HG02588 (cell line): ENCODE results near the gene EXOSC7.

Experiments used
- ATAC-seq: cut with Tn5 transposase; IDR thresholded peaks from one replicate; pipeline ENCODE4 v1.9.1; 2021; ENCODE audit warnings: mild to moderate bottlenecking, moderate library complexity; ENCODE audit not compliant: unreplicated experiment

EXOSC7 gene

DNA sequence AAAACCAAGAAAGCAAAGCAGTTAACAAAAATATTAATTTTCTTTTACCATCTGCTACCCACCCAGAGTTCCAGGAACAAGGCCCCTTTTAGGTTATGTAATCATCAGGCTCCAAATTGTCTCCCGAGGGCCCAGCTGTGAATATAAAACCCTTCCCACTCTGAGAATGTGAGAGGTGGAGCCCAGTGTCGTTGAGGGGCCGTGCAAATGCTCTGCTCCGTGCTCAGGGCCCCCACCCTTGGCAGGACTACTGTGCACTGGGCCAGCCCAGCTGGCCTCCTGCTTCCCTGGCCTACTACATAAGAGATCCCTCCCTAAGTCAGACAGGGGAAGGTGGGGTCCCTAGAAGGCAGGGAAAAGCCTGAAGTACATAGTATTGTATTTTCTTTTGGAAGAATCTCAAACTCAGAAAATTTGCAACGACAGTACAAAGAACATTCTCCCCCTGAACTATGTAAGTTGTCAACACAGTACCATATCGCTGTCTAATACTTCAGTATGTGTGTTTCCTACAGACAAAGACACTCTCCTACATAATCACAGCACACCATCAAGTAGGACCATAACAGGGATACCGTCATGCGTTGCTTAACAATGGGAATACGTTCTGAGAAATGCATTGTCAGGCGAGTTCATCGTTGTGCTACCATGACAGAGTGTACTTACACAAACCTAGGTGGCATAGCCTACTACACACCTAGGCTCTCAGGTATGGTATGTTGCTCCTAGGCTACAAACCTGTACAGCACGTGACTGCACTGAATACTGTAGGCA is 45.7 kb downstream of the EXOSC7 start:
- ATAC-seq: no peak

DNA sequence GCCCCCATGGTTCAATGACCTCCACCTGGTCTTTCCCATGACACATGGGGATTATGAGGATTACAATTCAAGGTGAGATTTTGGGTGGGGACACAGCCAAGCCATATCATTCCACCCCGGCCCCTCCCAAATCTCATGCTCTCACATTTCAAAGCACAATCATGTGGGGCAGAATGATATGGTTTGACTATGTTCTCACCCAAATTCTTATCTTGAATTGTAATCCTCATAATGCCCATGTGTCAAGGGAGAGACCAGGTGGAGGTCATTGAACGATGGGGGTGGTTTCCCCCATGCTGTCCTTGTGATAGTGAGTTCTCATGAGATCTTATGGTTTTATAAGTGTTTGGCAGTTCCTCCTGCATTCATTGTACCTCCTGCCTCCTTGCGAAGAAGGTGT is 47.6 kb downstream of the EXOSC7 start:
- no peak for ATAC-seq

DNA sequence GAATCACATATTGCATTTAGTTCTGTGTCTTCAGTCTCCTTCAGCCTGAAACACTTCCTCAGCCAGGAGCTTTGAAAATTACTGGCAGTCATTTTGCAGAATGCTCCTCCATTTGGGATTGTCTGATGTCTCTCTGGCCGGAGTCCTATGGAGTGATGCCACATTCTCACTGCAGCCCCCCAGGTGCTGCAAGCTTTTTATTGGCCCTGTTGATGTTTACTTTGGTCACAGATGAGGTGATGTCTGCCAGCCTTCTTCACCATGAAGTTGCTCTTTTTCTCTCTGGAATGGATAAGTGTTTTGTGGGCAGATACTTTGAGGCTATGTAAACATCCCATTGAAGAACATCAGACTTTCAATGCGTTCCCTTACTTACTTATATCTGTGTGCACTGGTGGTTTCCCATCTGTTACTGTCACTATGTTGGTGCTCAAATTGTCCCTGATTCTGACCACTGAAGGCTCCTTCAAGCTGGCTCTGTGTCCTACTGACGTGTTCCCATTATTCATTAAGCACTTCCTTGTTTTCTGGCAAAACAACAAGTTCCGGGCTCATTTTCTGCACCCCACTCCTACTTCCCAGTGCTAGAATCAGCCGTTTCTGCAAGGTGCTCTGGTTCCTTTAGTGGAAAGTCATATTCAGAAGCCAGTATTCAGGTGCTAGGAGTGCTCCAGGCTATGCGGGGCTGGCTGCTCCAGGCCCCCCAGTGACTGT is 48.7 kb downstream of the EXOSC7 start:
- ATAC-seq: no peak

DNA sequence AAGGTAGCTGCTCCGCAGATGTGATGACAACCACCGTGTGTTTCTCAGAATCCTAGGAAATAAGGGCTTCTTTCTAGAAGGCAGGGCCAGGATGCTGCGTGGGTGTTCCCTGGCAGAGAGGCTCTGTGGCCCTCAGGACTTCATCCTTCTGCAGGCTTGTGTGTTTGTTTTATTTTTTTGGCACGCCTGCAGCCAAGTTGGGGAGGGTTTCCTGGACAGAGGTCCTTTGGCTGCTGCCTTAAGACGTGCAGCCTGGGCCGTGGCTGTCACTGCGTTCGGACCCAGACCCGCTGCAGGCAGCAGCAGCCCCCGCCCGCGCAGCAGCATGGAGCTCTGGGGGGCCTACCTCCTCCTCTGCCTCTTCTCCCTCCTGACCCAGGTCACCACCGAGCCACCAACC is 50.0 kb downstream of the EXOSC7 start, which contains the start of gene CLEC3B:
TSS of gene CLEC3B (plus strand) at position 266 of the 400 bp plus-strand sequence. CDS start at position 326, 60 bp downstream.
- ATAC-seq: no peak

DNA sequence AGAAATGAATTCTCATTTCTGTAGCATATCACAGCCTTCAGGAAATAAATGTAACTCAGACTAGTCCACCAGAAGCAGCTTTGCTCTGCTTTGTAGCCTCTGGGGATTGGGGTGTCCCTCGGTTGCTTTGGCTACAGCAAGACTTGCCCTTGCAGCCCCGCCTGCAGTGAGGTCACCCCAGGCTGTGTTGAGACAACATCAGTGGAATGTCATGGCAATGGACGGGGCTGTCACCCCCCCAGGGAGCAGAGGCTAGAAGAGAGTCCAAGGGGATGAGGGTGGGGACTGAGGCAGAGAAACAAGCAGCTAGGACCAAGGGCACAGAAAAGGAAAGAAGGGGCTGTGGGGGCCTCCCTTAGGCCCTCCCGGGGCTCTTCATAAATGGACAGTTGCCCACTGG is 50.9 kb downstream of the EXOSC7 start:
- no peak for ATAC-seq

DNA sequence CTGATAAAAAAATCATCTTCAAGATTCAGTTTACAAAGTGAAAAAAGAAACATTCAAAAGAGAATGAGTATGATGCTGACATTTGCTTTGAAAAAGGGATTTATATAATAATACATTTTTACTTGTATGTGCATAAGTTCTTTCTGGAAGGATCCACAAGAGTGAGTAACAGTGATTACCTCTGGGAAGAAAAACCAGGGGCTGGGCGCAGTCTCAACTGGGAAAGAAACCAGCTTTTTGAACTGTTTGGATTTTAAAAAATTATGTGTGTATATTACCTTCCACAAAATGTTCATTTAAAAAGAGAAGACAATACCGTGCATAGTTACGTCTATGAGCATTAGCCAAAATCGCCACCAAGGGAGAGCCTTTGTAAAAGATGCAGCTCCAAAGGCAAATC is 51.4 kb downstream of the EXOSC7 start:
- ATAC-seq: no peak

DNA sequence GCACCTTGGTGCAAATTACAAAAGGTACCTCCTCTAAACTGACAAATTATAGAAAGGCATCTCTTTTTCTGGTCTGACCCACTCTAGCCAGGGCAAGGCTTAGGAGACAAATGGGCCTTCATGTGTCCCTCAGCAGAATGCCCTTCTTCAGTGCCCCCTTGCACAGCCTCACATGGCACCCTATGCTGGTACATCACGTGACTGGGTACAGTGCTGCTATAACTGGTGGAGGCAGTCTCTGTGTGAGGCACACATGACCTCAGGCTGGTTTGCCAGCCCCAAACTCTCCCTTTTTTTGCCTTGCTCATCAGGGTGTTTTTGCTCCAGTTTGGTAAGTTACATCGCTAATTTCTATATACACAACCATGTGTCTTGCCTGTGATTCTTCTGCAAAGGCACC is 53.2 kb downstream of the EXOSC7 start:
- ATAC-seq: no peak

DNA sequence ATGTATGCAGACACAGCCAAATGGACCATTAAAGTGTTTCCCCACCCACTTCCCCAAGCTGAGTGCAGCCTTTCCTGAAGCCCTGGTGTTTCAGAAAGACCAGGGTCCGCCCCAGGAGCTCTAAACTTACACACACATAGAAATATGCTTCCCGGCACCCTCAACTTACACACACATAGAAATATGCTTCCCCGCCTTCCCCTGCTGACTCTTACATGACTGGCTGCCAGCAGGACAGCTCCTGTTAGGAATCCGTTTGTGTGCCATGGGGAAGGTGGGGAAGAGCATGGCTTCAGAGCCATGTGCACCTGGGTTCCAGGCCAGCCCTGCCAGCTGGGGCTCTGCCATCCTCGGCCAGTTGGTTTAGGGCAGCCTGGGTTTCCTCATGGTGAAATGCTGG is 53.6 kb downstream of the EXOSC7 start:
- ATAC-seq: no peak

DNA sequence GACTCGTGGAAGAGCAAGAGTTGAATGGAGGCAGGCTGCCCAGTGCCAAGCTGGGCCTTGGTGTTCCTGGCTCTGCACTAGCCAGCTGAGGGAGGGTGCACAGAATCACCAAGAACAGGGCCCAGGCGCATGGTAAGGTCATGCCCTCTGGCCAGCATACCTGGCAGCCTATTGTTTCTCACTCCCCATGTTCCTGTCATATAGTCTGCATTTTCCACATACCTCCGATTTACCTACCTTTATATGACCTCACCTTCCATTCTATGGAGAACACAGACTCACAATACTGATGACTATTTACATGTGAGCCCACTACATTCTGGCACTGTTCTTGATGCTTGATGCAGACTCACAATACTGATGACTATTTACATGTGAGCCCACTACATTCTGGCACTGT is 55.5 kb downstream of the EXOSC7 start:
- no peak for ATAC-seq

DNA sequence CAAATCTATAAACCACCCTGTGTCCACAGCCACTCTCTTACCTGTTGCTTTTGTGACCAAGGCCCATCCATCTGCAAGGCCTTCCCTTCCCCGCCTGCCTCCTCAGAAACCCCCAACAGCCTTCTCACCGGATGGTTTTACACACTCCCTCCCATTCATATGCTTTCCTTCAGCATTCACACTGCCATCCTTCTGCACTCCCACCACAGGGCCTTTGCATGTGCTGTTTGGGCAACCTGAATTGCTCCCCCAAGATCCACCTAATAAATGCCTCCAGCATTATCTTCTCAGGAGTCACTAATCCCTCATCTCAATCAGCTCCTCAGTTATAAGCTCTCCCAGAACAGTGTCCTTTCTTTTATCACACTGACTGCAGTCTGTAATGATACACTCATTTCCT is 56.1 kb downstream of the EXOSC7 start:
- ATAC-seq: no peak

DNA sequence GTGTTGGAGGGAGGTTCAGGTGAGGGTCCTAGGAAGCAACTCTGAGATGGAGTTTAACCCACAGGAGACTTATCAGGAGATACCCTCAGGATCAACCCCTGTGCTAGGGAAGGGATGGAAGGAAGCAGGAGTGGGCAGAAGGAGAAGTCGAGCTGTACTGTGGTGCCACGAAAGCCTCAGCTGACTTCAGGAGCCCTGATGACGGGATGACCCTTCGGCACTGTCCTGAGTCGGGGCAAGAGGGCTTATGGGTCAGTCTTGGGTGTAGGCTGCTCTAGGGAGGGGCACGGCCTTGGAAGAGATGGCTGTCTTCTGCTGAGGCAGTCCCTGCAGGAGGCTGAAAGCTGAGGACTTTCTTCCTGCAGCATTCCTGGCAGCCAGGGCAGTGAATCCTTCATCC is 57.7 kb downstream of the EXOSC7 start:
- no peak for ATAC-seq

DNA sequence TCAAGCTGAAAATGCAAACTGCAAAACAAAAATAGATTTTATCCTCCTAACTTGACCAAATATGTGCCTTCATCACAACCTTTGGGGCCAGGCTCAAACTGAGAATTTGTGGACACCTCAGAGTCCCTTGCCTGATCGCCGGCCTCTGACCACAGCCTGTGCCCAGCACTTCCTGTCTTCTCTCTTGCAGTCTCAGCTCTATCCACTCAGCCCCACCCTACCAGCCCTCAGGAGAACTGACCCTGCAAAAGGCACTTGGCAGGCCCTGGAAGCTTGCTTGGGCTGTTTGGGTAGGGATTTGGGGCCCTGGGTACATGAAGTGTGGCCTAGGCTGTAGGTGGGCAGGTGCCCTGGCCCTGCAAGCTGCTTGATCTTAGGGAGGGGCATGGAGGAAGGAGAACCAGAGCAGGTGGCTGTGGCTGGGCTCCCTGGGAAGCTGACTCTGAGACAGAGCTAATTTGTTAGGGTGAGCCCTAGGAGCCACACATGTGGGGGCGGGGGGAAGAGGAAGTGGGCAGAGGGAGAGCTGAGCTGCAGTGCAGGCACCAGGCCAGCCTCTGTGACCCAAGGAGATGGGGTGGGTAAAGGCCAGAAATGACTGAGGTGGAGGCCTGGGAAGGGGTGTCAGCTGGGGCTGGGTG is 58.7 kb downstream of the EXOSC7 start:
- ATAC-seq: no peak

DNA sequence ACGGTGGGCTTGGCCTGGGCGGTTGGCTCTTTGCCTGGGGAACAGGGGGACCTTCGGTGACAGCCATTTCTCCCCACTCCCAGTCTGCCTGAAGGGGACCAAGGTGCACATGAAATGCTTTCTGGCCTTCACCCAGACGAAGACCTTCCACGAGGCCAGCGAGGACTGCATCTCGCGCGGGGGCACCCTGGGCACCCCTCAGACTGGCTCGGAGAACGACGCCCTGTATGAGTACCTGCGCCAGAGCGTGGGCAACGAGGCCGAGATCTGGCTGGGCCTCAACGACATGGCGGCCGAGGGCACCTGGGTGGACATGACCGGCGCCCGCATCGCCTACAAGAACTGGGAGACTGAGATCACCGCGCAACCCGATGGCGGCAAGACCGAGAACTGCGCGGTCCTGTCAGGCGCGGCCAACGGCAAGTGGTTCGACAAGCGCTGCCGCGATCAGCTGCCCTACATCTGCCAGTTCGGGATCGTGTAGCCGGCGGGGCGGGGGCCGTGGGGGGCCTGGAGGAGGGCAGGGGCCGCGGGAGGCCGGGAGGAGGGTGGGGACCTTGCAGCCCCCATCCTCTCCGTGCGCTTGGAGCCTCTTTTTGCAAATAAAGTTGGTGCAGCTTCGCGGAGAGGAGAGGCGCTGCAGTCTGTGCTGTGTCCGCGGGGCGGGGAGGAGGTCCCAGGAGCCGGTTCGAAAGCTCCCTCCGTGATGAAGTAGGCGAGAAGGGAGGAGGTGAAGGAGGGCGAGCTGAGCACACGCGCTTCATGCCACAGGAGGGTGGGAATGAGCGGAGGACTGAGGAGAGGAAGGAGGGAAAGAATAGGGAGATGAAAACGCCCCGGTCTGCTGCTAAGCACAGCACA is 59.6 kb downstream of the EXOSC7 start:
- ATAC-seq: no peak

DNA sequence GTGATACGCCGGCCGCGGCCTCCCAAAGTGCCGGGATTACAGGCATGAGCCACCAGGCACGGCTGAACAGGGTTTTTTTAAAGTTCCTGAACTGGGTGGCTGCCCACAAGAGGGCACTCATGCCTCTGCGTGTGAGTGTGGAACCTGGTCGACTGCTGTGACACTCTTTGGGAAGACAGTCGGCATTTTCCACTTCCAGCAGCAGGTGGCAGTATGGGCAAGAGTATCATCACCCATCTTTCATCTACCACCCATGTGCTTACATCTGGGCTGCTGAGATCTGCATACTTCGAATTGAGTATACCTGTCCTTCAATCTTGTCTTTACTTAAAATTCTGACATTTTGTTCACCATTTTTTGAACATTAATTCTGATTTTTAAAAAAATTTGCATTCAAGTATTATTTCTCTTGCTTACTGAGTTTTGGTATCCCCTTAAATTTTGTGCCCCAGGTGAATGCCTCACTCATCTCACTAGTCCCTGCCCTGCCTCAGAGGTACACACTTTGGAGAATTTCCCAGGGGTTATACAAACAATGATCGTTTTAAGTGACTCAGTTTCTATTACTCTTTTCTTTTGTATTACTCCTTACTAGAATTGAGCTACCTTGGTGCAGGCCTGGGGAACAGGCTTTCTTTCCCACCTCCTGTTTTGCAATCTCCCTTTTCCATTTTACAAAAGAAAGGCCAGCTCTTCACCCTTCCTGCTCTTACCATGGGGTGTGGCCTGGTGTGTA is 61.8 kb downstream of the EXOSC7 start:
- ATAC-seq: peak; percentile 68

DNA sequence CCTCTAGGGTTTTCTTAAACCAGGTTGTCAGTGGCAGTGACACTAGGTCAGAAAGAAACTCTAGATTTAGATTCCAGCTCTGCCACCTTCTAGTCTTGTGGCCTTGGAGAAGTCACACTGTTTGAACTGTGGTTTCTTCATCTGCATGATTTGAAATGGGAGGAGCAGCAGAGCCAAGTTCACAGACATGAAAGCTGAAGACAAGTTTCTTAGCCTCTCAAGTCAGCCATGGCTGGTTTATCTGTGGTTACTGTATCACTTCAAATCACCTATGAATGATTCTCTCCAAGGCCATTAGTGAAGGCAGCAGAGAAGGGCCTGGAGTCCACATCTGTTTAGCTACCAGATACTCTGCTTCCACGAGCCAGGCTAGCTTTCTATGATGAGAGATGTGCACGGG is 65.6 kb downstream of the EXOSC7 start:
- no peak for ATAC-seq

DNA sequence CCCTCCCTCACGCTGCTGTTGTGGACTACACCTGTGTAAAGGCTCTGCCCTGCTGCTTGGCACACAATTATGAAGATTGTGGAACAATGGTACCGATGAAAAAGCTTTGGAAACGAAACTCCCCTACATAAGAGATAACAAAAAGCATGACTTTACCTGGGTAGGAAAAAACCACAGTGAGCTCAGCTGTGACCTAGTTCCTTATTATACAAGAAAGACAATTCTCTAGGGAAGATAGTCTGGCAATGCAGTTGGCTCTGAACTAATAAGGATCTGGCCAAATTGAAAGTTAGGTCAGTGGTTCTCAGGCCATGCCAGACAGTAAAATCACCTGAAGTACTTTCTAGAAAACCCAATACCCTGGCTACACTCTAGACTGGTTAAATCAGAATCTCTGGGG is 66.1 kb downstream of the EXOSC7 start:
- no peak for ATAC-seq

DNA sequence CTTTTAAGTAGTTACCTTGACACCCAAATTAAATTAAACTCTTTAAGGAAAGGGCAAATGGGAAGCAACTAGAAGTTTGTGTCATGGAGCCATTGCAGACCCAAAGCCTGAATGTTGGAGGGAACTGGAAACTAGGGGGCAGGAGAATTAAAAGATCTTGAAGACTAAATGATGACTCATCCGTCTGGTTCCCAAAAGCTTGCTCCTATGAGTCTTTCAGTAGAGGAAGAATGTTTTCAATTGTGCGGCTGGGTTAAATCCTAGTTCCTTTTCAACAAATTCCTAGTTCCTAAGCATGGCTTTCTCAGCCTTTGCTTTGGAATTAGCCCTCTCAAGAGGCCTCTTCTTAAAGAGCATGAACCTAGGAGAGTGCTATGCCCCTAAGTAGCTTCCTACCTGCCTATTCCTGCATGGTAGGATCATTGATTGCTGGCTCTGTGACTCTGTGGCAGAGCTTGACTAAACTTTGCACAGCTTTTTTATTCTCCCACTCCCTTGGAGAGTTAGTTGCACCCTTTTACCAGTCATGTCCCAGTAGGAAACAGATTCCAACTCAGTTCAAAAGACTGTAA is 67.8 kb downstream of the EXOSC7 start:
- ATAC-seq: no peak

DNA sequence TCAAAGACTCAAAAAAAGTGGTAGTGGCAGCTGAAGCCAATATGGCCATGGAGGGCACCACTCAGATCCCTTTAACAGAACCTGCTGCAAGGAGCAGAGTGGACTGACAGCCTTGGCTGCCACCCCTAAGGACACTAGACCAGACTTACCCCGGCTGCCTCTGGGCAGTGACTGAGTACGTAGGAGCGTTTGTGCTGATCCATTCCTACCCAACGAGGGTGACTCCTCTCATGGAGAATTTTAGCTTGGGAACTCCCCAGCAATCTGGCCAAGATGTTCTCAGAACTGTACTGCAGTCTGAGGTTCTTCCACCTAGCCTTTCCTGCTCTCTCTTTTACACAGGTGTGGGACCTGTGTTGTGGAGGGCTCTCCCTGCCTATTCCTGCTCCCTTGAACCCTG is 72.2 kb downstream of the EXOSC7 start:
- no peak for ATAC-seq

DNA sequence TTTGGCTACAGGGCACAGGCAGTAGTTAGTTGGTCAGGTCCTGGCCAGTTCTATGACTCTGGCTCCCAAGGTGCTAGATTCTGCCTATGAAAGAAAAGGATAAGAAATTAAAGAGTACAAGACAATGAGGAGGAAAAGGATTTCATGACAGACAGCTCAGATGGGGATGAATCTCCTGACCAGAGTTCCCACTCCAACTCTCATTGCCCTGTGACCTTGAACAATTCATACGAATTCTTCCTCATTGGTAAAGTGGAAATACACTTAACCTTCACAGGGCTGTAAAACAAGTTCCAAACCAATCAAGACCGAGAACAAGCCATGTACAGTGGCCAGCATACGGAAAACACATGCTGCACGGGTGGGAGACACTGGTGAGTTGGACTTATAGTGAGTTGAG is 73.8 kb downstream of the EXOSC7 start:
- ATAC-seq: no peak

DNA sequence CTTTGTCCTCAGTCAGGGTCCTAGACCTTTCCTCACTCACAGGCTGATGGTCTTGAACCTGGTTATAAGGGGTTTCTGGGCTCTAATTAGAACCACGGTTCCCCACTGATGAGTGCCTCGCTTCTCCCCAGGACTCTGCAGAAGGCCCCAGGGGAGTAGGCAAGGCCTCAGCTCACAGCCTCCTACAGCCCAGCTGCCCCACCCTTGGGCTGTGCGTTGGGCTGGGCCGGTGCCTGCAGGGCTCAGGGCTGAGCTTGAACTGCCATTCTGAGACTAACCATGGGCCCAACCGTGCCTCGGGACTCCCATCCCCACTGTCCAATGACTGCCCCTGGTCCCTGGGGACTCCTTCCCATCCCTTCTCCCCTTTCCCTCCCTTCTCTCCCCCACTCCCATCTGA is 75.6 kb downstream of the EXOSC7 start:
- no peak for ATAC-seq
